HG03103 (cell line): ENCODE results near the gene MICAL2.

Experiments used
- ATAC-seq: cut with Tn5 transposase; IDR thresholded peaks from one replicate; pipeline ENCODE4 v1.9.1; 2021; ENCODE audit warnings: low read depth; ENCODE audit not compliant: unreplicated experiment

Gene MICAL2

GRCh38 chr11:12098601-12099000 is 11.8 kb upstream of the MICAL2 start:
- no peak for ATAC-seq

DNA sequence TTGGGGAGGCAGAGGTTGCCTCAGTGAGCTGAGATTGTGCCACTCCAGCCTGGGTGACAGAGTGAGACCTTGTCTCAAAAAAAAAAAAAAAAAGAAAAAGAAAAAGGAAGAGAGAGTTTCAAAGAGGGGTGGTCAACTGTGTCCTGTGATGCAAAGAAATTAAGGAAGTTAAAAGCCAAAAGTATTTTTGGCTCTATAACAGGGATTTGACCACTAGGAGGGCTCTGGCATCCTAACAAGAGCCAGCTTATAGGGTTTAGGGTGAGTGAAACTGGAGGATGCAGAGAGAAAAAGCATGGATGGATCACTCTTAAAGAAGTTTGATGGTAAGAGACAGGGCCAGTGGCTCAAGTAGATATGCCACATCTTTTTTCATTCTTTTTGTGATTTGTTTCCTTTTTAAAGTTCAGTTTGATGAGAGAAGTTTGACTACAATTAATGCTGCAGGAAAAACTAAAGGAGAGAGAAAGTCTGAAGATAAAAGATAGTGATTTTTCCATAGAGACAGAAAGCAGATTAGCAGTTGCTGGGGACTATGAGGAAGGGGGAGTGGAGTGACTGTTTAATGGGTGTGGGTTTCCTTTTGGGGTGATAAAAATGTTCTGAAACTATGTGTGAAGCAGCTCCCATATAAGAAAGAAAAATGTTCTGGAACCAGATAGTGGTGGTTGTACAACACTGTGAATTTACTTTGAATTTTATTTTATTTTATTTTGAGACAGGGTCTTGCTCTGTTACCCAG is 11.1 kb upstream of the MICAL2 start:
- no peak for ATAC-seq

- no peak for ATAC-seq
These were observed 10.0 kb upstream of the MICAL2 start for GRCh38 chr11:12100429-12100828.

DNA sequence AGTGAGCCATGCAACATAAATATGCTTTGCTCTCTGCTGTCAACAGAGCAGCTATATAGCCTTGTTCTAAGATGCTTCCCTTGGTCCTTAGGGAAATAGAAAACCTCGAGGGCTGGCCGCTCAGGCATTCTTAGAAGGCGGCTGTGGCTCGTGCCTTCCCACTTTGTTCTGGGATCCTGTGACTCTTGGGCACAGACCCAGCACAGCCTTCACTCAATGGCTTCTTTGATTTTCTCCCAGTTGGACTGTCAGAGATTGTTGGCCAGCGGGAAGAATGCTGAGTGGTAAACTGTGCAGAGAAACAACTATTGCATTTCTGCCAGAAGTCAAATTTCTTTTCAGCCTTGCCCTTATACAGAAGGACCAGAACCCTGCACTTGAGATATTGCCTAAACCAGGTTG is 9.5 kb upstream of the MICAL2 start:
- ATAC-seq: no peak

DNA sequence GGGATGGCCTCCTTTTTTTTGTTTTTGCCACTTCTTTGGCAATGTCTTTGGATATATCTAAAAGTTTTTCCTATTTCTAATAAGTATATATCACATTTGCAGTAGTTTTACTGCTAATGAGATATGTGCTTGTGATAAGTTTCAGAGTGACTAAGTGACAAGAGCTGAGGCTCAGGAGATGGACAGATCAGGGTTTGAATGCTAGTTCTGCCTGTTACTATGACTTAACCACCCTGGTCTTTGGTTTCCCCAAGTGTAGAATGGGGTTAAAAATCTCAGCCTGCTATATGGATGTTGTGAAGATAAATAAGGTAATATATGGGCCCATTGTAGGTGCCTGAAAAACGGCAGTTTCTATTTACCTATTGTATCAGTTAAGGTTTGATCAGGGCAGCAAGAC is 9.1 kb upstream of the MICAL2 start:
- ATAC-seq: no peak

DNA sequence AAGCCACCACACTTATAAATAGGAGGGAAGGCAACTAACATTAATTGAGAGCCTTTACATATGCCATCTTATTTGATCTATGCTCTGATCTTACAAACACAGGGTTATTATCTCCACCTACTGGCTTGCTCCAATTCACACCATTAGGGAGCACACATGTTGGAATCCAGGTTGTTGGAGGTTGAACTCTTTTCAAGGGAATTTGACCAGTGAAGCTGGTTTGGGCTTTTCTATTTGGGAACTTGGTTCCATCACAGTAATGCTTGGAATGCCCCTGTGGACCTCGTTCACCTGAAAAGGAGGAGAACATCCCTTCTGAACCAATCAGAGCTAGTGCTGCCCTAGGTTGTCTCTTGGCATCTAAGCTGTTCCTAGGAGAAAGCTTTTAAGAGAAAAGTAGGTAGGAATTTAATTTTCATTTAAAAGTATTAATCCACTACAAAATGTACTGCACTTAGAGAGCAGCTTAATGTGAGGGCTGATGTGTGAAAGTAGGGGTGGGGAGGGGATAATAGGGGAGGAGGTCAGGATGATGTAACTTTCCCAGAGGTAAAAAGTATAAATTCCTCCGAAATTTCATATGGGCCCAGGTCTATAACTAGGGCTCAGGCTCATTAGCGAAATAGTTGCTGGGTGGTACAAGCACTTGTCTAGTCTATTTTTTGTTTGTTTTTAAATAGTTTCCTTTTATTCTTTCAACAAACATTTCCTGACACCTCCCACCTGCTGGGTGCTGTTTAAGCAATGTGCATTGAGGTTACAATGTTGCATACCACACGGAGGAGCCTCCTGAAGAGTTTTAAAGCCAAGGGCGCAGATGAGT is 7.6 kb upstream of the MICAL2 start:
- ATAC-seq: no peak

DNA sequence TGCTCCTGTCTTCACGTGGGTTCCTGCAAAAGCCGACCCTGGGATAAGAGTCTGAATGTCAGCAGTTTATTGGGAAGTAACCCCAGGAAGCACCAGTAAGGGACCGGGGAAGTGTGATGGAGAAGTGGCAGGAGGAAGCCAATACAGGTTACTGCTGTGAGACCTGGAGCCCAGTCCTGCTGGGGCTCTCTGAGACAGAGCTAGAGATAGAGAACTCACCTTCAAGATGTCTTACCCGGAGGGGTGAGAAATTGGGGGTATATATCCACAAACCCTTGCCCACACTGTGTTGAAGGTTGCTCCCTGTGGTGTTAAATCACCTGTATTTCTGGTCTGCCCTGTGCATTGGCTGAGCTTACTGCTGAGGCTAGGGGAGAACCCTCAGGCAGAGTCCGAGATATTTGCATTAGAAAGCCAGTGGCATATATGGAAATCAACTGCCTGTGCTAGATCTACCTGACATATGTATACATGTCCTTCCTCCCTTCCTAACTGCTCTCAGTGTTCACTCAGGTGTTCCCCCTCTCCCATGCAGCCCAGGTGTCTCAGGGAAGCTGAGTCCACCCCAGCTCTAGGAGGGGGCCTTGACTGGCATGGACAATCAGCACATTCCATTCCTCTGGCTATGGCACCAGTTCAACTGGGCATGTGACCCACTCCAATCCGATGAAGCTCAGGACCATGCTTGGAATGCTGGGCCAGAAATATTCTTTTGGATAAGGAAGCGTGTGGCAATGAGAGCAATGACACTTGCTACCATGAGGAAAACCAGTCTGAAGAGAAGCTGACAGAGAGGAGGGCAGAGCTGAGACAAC is 6.8 kb upstream of the MICAL2 start:
- no peak for ATAC-seq

GRCh38 chr11:12105471-12105870 is 4.9 kb upstream of the MICAL2 start:
- ATAC-seq: no peak

GRCh38 chr11:12106101-12106500 is 4.3 kb upstream of the MICAL2 start:
- no peak for ATAC-seq

GRCh38 chr11:12106501-12106900 is 3.9 kb upstream of the MICAL2 start:
- no peak for ATAC-seq

GRCh38 chr11:12108875-12109453 is 1.4 kb upstream of the MICAL2 start:
- ATAC-seq: no peak

GRCh38 chr11:12109591-12110196 is 696 bp upstream of the MICAL2 start:
- no peak for ATAC-seq

- ATAC-seq: peak; percentile 23
These were observed 541 bp downstream of the MICAL2 start for GRCh38 chr11:12110714-12111548.

DNA sequence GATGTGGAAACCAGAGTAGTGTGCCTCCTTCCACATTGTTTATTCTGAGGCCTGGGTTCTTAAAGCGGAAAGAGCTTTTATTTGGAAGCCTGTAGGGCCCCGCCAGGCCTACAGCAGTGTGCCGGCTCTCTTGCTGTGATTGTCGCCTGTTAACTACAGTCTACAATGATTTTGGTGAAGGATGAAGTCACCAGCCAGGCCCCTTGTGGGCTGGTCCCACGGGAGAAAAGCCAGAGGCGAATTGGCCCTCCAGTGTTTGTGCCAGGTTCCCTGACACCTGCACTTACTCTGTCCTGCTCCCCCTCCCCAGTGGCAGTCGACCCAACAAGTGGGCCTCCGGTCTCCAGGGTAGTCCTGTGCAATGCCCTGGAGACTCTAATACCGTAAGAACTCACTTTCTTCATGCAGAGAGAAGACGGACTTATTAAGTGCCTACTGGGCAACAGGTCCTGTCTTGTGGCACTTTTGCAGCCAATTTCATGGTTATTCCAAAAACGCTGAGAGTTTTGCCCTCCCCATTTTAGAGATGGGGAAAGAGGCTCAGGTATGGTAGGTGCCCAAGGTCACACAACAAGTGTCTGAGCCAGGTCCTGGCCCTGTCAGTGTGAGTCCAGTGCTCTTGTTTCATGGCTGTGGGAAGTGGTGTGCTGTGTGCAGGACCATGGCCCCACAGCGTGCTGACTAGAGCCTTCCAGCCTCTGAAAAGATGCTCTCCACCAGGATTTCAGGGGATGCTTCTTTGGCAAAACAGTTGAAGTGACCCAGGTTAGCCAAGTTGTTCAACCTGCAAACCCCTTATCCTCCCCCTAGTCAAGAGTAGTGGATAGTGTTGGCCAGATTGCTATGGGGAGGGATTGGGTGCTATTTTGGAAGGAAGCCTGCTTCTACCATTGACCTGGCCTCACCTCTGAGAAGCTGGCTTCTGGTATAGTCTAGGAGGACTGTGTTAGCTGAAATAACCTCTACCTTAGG is 1.4 kb downstream of the MICAL2 start:
- ATAC-seq: no peak

- ATAC-seq: no peak
These were observed 2.4 kb downstream of the MICAL2 start for GRCh38 chr11:12112750-12113149.

GRCh38 chr11:12113294-12113693 is 2.9 kb downstream of the MICAL2 start:
- no peak for ATAC-seq

DNA sequence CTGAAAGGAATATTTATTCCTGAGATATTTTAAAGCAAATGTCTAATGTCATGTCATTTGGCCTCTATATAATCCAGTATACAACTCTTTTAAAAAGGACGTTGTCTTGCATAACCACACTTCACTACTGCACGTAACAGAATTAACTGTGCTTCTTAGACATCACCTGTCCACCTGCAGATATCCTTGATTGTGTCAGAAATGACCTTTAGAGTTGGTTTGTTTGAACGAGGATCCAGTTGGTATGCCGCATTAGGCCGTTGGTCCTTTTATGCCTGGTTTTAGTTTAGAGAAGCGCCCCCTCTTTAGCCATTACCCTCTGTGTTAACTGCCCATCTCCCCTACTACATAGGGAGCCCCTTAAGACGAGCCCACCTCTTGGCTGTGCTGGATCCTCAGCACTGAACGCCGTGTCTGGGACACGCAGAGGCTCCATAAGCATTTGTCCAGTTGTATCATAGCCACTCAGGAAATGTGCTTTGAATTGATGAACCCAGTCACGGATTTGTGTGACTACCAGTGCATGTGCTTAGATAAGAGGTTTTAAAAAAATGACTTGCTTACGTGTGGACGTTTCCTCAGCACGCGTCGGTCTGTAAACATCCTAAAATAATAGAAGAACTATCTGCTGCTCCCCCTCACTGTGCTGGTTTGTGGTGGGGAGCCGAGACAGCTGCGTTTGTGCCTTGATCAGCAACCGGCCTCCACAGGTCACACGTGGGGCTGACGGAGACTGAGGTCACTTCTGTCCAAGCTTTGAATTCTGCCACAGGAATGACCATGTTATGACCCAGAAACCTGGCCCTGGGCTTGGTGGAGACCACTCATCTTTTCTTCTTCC is 4.0 kb downstream of the MICAL2 start:
- ATAC-seq: no peak
